Gastroesophageal sphincter (tissue), 4 donors: ENCODE data around the gene ABHD17C. TPM values are rescaled to one million over a fixed set of nuclear protein-coding genes. Genes with fewer than 3 reads are reported as not detected.

Source experiments
- ATAC-seq: fragments of 150-250 bp; one replicate; pipeline ENCODE4 v1.9.1; 2016; ENCODE audit warnings: mild to moderate bottlenecking, moderate library complexity
- H3K27ac ChIP-seq, 4 donors: fragments of 200-600 bp; sonication (generic) in 3 of 4; 1 replicate in 3 of 4; 2 replicates in 1 of 4; pipeline ENCODE4 v1.5.1; 2016 to 2019
- H3K27me3 ChIP-seq: fragments of 200-600 bp; sonication (generic); one replicate; pipeline ENCODE4 v1.5.1; 2019
- H3K36me3 ChIP-seq, 2 donors: fragments of 200-600 bp; sonication (generic); one replicate each; pipeline ENCODE4 v1.5.1; 2019; ENCODE audit warnings: control low read depth in 1 of 2
- H3K4me1 ChIP-seq, 3 donors: fragments of 200-600 bp; sonication (generic); 1 replicate in 2 of 3; 2 replicates in 1 of 3; pipeline ENCODE4 v1.5.1; 2016 to 2019; ENCODE audit warnings: control low read depth in 2 of 3
- H3K4me3 ChIP-seq, 2 donors: fragments of 200-600 bp; sonication (generic); one replicate each; pipeline ENCODE4 v1.5.1; 2019; ENCODE audit warnings: mild to moderate bottlenecking in 1 of 2, moderate library complexity in 1 of 2
- H3K9me3 ChIP-seq, 3 donors: fragments of 200-600 bp; sonication (generic); one replicate each; pipeline ENCODE4 v1.5.1; 2017 to 2019; ENCODE audit warnings: control low read depth in 2 of 3
- CTCF ChIP-seq, 4 experiments: fragments of 200-600 bp in 2 of 4; fragments of 450-650 bp in 2 of 4; sonication (generic) in 1 of 4; IDR thresholded peaks; one replicate each; pipeline ENCODE4 v1.5.1; 2017 to 2019; ENCODE audit warnings: antibody characterized with exemption in 4 of 4, mild to moderate bottlenecking in 2 of 4, moderate library complexity in 2 of 4
- EP300 ChIP-seq: sonication (generic); formaldehyde crosslinking; IDR thresholded peaks from one replicate; pipeline ENCODE4 v1.6.1; 2017; ENCODE audit warnings: antibody characterized with exemption, mild to moderate bottlenecking
- POLR2A ChIP-seq, 2 donors: fragments of 450-650 bp; IDR thresholded peaks; one replicate each; pipeline ENCODE4 v1.6.1; 2017; ENCODE audit warnings: antibody characterized with exemption in 2 of 2, mild to moderate bottlenecking in 2 of 2, moderate library complexity in 1 of 2
- POLR2AphosphoS5 ChIP-seq: sonication (generic); formaldehyde crosslinking; IDR thresholded peaks from one replicate; pipeline ENCODE4 v1.6.1; 2017; ENCODE audit warnings: antibody characterized with exemption
- WGBS, 2 donors: methylation state at CpG; one replicate each; pipeline ENCODE4 v1.1.5; 2018; ENCODE audit warnings: low coverage in 1 of 2; 5-methylcytosine and 5-hydroxymethylcytosine counted together
- total RNA-seq, 4 donors: library from RNA; depleted of rRNA; stranded (reverse); fragments of >200 nt; gene quantifications; one replicate each; pipeline ENCODE4 v1.1.0, GENCODE V29; 2016

The ABHD17C gene
- total RNA-seq, 4 donors from 2014 or later = 1.4 to 5.4 (median 3.5) TPM

- WGBS, 2 donors = 47 to 67% methylated on average over 2 to 5 of the region's 7 CpGs
- no peak for ATAC-seq
- no peaks in the 10 kb centered on the region for H3K36me3 ChIP-seq
- H3K27ac ChIP-seq = no peak overlapping the region
- no peak overlapping the region for H3K4me3 ChIP-seq
- TF ChIP-seq CTCF (IDR thresholded peaks at IDR 0.05) = no peak
- no peak for TF ChIP-seq POLR2AphosphoS5
- no peak for TF ChIP-seq EP300
- H3K4me1 ChIP-seq = peaks cover 0 to 8% (median 0%) of the 10 kb centered on the region in 3 donors
- H3K9me3 ChIP-seq = no peaks in the 10 kb centered on the region
- peaks cover 4% of the 10 kb centered on the region for H3K27me3 ChIP-seq
Measured at GRCh38 chr15:80679167-80679803, 15.8 kb upstream of the ABHD17C start.

- Histone ChIP-seq H3K9me3 (no peaks in the 10 kb centered on the region), H3K4me3 (no peak overlapping the region), H3K36me3 (no peaks in the 10 kb centered on the region), H3K4me1 (peaks cover 0 to 8% (median 0%) of the 10 kb centered on the region in 3 donors), H3K27ac (no peak overlapping the region), H3K27me3 (peaks cover 4% of the 10 kb centered on the region)
- ATAC-seq = no peak
- WGBS, 2 donors = 7 to 8% methylated on average over 2 of the region's 2 CpGs
- TF ChIP-seq POLR2AphosphoS5 (no peak), CTCF (IDR thresholded peaks at IDR 0.05) (no peak), POLR2A (IDR thresholded peaks at IDR 0.05) (no peak), EP300 (no peak)
Measured at GRCh38 chr15:80679804-80680175, 15.3 kb upstream of the ABHD17C start.

DNA sequence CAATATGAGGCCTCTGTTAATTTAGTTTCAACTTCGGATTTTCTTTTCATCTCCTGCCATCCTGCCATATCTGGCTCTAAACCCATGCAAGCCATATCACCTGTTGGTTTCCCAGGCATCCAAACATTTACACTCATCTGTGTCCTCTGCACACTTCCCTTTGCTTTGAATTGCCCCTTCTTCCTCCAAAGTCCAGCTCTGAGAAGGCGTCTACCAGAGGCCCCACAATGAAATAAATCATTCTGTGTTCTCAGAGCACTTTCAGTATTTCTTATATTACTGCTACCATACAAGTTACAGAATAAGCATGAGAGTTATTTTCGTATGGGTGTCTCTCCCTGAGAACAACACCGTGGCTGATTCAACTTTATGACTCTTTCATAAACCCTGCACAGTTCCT, 12.9 kb upstream of the ABHD17C start:
- no peak overlapping the region for H3K27ac ChIP-seq
- TF ChIP-seq EP300 (no peak), CTCF (IDR thresholded peaks at IDR 0.05) (no peak), POLR2AphosphoS5 (no peak), POLR2A (IDR thresholded peaks at IDR 0.05) (no peak)
- H3K9me3 ChIP-seq = no peaks in the 10 kb centered on the region
- H3K4me3 ChIP-seq = no peak overlapping the region
- peaks cover 0 to 8% (median 0%) of the 10 kb centered on the region in 3 donors for H3K4me1 ChIP-seq
- peaks cover 8% of the 10 kb centered on the region for H3K27me3 ChIP-seq
- H3K36me3 ChIP-seq = no peaks in the 10 kb centered on the region
- no peak for ATAC-seq
- 52 to 59% methylated on average over 4 of the region's 4 CpGs for WGBS, 2 donors

GRCh38 chr15:80684697-80685096, 10.4 kb upstream of the ABHD17C start:
- Histone ChIP-seq H3K27ac (no peak overlapping the region), H3K4me3 (no peak overlapping the region), H3K27me3 (peaks cover 8% of the 10 kb centered on the region), H3K9me3 (no peaks in the 10 kb centered on the region), H3K36me3 (no peaks in the 10 kb centered on the region), H3K4me1 (peaks cover 0 to 5% (median 0%) of the 10 kb centered on the region in 3 donors)
- no peak for ATAC-seq
- TF ChIP-seq POLR2A (IDR thresholded peaks at IDR 0.05) (no peak), EP300 (no peak), POLR2AphosphoS5 (no peak), CTCF (IDR thresholded peaks at IDR 0.05) (no peak)

DNA sequence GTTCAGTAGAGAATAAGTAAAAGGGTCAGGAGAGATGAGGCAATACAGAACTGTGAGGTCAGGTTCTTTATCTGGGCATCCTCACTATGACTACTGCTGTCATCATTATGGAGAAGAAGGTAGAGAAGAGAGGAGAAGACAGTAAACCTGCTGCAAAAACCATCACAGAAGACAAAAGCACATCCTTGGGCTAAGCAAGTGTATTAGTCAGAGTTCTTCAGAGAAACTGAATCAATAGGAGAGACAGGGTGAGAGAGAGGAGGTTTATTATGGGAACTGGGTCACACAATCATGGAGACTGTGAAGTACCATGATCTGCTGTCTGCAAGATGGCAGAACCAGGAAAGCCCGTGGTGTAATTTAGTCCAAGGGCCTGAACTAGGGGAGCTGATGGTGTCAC, 9.5 kb upstream of the ABHD17C start:
- no peaks in the 10 kb centered on the region for H3K36me3 ChIP-seq
- H3K4me1 ChIP-seq = no peaks in the 10 kb centered on the region
- H3K4me3 ChIP-seq = no peak overlapping the region
- no peak overlapping the region for H3K27ac ChIP-seq
- peaks cover 8% of the 10 kb centered on the region for H3K27me3 ChIP-seq
- WGBS, 2 donors = 90 to 100% methylated on average over 1 of the region's 1 CpG
- no peaks in the 10 kb centered on the region for H3K9me3 ChIP-seq
- no peak for TF ChIP-seq POLR2A (IDR thresholded peaks at IDR 0.05)
- TF ChIP-seq EP300 = no peak
- TF ChIP-seq CTCF (IDR thresholded peaks at IDR 0.05) = no peak
- no peak for TF ChIP-seq POLR2AphosphoS5
- ATAC-seq = no peak
